WI38 (cell line): Measurements from ENCODE around the gene ZMYM2.

Experiments used
- H3K4me3 ChIP-seq: 2 replicates; pipeline ENCODE4 v1.5.1; 2011; ENCODE audit warnings: low read depth, mild to moderate bottlenecking, control low read depth, low read length
- CTCF ChIP-seq: IDR thresholded peaks from 2 replicates; pipeline ENCODE4 v1.5.1; 2012; ENCODE audit warnings: low read depth, mild to moderate bottlenecking, control low read depth, low read length

The ZMYM2 gene

GRCh38 chr13:19958155-19959111 is at the start of gene ZMYM2:
Gene ZMYM2 (plus strand): TSS chr13:19958727. CDS start chr13:19993073, 34,346 bp downstream.
- peak within 1 kb of the TSS; percentile 87 for H3K4me3 ChIP-seq
- no peak for TF ChIP-seq CTCF

GRCh38 chr13:19910336-19911072 is 48.0 kb upstream of the ZMYM2 start:
- TF ChIP-seq CTCF = no peak
- H3K4me3 ChIP-seq = no peak overlapping the region

DNA sequence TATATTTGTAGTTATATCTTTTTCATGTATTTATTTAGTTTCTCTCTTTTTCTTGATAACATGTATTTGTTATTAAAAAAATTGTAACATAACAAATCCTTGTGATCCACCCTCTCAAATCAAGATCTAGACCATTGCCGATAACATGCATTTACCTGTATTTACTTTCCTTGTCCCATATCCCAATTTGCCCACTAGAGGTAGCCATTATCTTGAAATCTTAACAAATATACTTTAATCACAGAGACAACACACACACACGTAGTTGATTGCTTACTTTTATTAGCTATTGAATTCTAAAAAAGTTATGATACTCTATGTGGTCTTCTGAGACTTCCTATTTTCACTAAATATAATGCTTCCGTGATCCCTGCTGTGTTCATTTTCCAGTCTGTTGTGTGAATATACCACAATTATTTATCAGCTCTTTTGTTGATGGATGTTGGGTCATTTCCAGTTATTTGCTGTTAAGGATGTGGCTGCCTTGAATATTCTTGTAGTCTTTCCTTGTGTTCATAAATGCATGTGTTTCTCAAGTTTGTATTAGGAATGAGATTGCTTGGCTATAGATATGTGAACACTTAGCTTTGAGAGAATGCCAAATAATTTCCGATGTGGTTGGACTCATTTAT is 31.3 kb upstream of the ZMYM2 start:
- peak; percentile 20; the same call in 1 of the 2 replicates for TF ChIP-seq CTCF
- no peak overlapping the region for H3K4me3 ChIP-seq

- TF ChIP-seq CTCF = no peak
- H3K4me3 ChIP-seq = no peak overlapping the region
Measured at GRCh38 chr13:19940106-19940505, 18.4 kb upstream of the ZMYM2 start.

DNA sequence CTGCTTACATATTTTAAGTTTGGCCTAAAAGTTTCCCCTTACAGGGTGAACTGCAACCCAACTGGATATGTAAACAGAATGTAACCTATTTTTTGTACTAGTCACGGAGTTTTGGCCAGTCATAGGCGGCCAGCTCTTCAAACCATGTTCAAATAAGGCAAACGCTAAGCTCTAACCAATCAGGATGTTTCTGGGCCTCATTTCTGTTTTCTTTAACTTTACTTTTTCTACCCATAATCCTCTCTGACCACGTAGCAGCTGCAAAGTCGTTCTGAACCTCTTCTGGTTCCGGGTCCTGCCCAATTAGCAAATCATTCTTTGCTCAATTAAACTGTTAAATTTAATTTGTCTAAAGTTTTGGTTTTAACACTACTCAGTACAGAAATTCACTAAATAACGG is 8.2 kb upstream of the ZMYM2 start:
- no peak for TF ChIP-seq CTCF
- H3K4me3 ChIP-seq = no peak overlapping the region

DNA sequence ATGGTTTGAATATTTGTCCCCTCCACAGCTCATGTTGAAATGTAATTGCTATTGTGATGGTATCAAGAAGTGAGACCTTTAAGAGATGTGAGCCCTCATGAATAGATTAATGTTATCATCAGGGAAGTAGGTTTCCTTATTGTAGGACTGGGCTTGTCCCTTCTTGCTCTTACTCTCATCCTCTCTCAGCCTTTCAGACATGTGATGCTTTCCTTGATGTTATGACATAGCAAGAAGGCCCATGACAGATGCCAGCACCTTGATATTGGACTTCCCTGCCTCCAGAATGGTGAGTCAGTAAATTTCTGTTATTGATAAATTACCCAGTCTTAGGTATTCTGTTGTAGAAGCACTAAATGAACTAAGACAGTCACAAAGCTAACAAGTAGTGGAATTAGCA is 5.7 kb upstream of the ZMYM2 start:
- TF ChIP-seq CTCF = no peak
- H3K4me3 ChIP-seq = no peak overlapping the region
